ENCODE measurements around the gene ANKDD1A. TPM values are rescaled to one million over a fixed set of nuclear protein-coding genes. Genes with fewer than 3 reads are reported as not detected.

The ANKDD1A gene
- total and polyA plus RNA-seq, 4 donors = 9.8 to 21.0 (median 11.4) TPM

DNA sequence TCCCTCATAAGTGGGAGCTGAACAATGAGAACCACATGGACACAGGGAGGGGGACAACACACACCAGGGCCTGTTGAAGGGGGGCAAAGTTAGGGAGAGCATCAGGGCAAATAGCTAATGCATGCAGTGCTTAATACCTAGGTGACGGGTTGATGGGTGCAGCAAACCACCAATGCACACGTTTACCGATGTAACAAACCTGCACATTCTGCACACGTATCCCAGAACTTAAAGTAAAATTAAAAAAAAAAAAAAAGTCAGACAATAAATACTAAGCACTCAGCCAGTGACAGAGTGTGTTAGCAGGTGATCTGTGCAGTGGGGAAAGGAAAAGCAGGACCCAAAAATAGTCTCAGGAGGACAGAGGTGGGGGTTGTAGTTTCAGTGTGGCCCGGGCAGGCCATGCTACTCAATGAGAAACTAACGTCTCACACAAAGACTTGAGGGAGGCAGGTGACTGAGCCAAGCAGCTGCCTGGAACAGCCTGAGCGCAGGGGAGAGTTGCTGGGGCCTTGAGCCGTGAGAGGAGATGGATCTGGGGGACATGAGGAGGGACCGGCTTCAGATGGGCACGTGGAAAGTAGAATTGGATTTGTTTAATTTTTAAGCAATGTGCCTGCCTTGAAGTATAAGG, 18.4 kb downstream of the ANKDD1A start:
- H3K27me3 ChIP-seq (ENCODE audit: control insufficient read depth, insufficient read depth, low read length) = no peaks in the 10 kb centered on the region
- peaks cover 27% of the 10 kb centered on the region for H3K36me3 ChIP-seq (ENCODE audit: control insufficient read depth, insufficient read depth, low read length)
- no peak overlapping the region for H3K4me3 ChIP-seq (ENCODE audit: low read depth, low read length)
- H3K9me3 ChIP-seq (ENCODE audit: control insufficient read depth, insufficient read depth, low read length) = no peaks in the 10 kb centered on the region
- no peak for DNase-seq (ENCODE audit: low read depth in 4 of 6, low spot score in 6 of 6)
- 86% methylated on average over 6 of the region's 10 CpGs for WGBS (ENCODE audit: insufficient coverage)
- no peak overlapping the region for H3K27ac ChIP-seq (ENCODE audit: low read depth, low read length)
- peaks cover 17% of the 10 kb centered on the region for H3K4me1 ChIP-seq (ENCODE audit: control insufficient read depth, insufficient read depth, low read length)

DNA sequence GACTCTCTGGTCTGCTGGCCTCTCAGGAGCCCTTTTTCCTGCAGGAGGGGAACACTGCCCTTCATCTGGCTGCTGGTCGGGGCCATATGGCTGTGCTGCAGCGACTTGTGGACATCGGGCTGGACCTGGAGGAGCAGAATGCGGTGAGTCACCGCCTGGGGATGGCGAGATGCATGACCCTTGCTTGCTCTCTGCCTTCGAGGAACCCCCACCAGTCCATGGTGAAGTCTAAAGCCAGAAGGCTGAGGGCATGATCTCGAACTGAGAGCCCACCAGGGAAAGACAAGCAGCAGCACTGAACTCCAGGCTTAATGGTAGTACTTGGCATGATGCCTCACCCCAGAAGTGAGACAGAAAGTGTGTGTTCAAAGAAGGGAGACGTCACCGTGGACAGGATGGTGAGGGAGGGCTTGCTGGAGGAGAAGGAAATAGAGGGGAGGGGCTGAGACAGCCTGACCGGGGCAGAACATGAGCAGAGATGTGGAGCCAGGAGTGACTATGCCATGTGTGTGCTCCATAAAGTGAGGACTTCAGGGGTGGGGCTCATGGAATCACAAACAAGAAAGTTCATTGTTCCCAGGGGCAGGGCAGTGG, 19.2 kb downstream of the ANKDD1A start:
- no peak for DNase-seq (ENCODE audit: low read depth in 4 of 6, low spot score in 6 of 6)
- Histone ChIP-seq H3K4me3 (ENCODE audit: low read depth, low read length) (no peak overlapping the region), H3K27ac (ENCODE audit: low read depth, low read length) (no peak overlapping the region), H3K9me3 (ENCODE audit: control insufficient read depth, insufficient read depth, low read length) (no peaks in the 10 kb centered on the region), H3K27me3 (ENCODE audit: control insufficient read depth, insufficient read depth, low read length) (no peaks in the 10 kb centered on the region), H3K4me1 (ENCODE audit: control insufficient read depth, insufficient read depth, low read length) (peaks cover 17% of the 10 kb centered on the region), H3K36me3 (ENCODE audit: control insufficient read depth, insufficient read depth, low read length) (peaks cover 30% of the 10 kb centered on the region)
- 74% methylated on average over 11 of the region's 11 CpGs for WGBS (ENCODE audit: insufficient coverage)

DNA sequence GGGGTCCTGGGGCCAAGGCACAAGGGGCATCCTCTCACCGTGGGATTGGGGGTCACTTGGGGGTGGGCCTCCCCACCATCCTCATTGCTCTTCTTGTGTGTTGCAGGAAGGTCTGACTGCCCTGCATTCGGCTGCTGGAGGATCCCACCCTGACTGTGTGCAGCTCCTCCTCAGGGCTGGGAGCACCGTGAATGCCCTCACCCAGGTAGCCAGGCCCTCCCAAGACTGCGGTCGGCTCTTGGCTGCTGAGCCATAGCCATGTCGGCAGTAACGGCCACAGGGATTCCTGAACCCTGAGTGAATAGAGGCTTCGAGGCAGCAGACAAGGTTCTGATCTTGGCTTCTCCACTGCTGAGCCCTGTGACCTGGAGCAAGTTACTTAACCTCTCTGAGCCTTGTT, 19.7 kb downstream of the ANKDD1A start:
- Histone ChIP-seq H3K36me3 (ENCODE audit: control insufficient read depth, insufficient read depth, low read length) (peaks cover 30% of the 10 kb centered on the region), H3K27ac (ENCODE audit: low read depth, low read length) (no peak overlapping the region), H3K4me1 (ENCODE audit: control insufficient read depth, insufficient read depth, low read length) (peaks cover 17% of the 10 kb centered on the region), H3K4me3 (ENCODE audit: low read depth, low read length) (no peak overlapping the region), H3K27me3 (ENCODE audit: control insufficient read depth, insufficient read depth, low read length) (no peaks in the 10 kb centered on the region), H3K9me3 (ENCODE audit: control insufficient read depth, insufficient read depth, low read length) (no peaks in the 10 kb centered on the region)
- no peak for DNase-seq (ENCODE audit: low read depth in 4 of 6, low spot score in 6 of 6)
- 85% methylated on average over 7 of the region's 8 CpGs for WGBS (ENCODE audit: insufficient coverage)

DNA sequence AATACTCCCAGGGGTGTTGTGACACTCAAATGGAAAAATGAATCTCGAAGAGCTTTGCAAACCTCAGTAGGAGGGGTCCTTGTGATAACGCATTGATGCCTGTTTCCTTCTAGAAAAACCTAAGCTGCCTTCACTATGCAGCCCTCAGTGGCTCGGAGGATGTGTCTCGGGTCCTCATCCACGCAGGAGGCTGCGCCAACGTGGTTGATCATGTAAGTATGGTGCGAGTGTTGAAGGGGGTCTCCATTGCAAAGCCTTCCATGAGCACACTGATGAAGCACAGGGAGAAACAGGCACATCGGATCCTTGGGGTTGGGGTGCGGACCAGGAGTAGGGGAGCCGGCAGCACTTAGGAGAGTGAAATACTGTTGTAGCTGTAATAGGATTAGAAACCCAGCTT, 22.3 kb downstream of the ANKDD1A start:
- H3K4me3 ChIP-seq (ENCODE audit: low read depth, low read length) = no peak overlapping the region
- WGBS (ENCODE audit: insufficient coverage) = 91% methylated on average over 4 of the region's 11 CpGs
- H3K9me3 ChIP-seq (ENCODE audit: control insufficient read depth, insufficient read depth, low read length) = no peaks in the 10 kb centered on the region
- H3K36me3 ChIP-seq (ENCODE audit: control insufficient read depth, insufficient read depth, low read length) = peaks cover 22% of the 10 kb centered on the region
- H3K27ac ChIP-seq (ENCODE audit: low read depth, low read length) = no peak overlapping the region
- no peaks in the 10 kb centered on the region for H3K27me3 ChIP-seq (ENCODE audit: control insufficient read depth, insufficient read depth, low read length)
- DNase-seq (ENCODE audit: low read depth in 4 of 6, low spot score in 6 of 6) = no peak
- H3K4me1 ChIP-seq (ENCODE audit: control insufficient read depth, insufficient read depth, low read length) = peaks cover 11% of the 10 kb centered on the region

DNA sequence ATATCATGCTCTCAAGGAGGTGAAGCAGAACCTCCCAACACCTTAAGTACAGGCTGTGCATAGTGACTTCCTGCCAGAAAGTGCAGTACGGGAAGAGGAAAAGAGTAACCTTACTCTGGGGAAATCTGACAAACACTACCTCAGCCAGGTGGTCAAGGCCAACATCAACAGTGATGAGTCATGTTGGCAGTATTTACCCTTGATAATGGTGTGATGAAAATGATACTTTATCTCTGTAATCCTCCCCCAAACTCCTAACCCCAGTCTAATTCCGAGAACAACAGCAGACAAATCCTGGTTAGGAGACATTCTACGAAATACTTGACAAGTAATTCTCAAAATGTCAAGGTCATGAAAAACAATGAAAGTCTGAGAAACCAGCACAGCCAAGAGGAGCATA, 26.5 kb downstream of the ANKDD1A start:
- no CpG with 5 or more reads among the region's 3 CpGs for WGBS (ENCODE audit: insufficient coverage)
- Histone ChIP-seq H3K27me3 (ENCODE audit: control insufficient read depth, insufficient read depth, low read length) (no peaks in the 10 kb centered on the region), H3K27ac (ENCODE audit: low read depth, low read length) (no peak overlapping the region), H3K36me3 (ENCODE audit: control insufficient read depth, insufficient read depth, low read length) (peaks cover 5% of the 10 kb centered on the region), H3K4me1 (ENCODE audit: control insufficient read depth, insufficient read depth, low read length) (no peaks in the 10 kb centered on the region), H3K9me3 (ENCODE audit: control insufficient read depth, insufficient read depth, low read length) (no peaks in the 10 kb centered on the region), H3K4me3 (ENCODE audit: low read depth, low read length) (no peak overlapping the region)
- no peak for DNase-seq (ENCODE audit: low read depth in 4 of 6, low spot score in 6 of 6)

DNA sequence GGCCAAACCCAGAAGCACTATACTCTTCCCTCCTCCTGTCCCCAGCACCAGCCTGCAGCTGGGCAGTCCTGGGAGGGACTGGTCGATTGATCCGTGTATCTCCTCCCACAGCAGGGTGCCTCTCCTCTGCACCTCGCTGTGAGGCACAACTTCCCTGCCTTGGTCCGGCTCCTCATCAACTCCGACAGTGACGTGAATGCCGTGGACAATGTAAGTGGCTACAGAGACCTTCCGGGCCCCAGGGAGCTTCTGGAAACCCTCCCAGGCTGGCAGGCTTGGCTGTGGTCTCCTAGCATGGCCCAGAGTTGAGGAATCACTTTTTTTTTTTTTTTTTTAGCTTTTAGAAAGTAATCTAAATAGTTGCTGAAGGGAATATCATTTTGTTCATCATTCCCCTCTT, 30.7 kb downstream of the ANKDD1A start:
- no peak overlapping the region for H3K4me3 ChIP-seq (ENCODE audit: low read depth, low read length)
- DNase-seq (ENCODE audit: low read depth in 4 of 6, low spot score in 6 of 6) = no peak
- no peaks in the 10 kb centered on the region for H3K9me3 ChIP-seq (ENCODE audit: control insufficient read depth, insufficient read depth, low read length)
- no peaks in the 10 kb centered on the region for H3K4me1 ChIP-seq (ENCODE audit: control insufficient read depth, insufficient read depth, low read length)
- 54% methylated on average over 8 of the region's 8 CpGs for WGBS (ENCODE audit: insufficient coverage)
- H3K36me3 ChIP-seq (ENCODE audit: control insufficient read depth, insufficient read depth, low read length) = peaks cover 4% of the 10 kb centered on the region
- H3K27ac ChIP-seq (ENCODE audit: low read depth, low read length) = no peak overlapping the region
- H3K27me3 ChIP-seq (ENCODE audit: control insufficient read depth, insufficient read depth, low read length) = no peaks in the 10 kb centered on the region

DNA sequence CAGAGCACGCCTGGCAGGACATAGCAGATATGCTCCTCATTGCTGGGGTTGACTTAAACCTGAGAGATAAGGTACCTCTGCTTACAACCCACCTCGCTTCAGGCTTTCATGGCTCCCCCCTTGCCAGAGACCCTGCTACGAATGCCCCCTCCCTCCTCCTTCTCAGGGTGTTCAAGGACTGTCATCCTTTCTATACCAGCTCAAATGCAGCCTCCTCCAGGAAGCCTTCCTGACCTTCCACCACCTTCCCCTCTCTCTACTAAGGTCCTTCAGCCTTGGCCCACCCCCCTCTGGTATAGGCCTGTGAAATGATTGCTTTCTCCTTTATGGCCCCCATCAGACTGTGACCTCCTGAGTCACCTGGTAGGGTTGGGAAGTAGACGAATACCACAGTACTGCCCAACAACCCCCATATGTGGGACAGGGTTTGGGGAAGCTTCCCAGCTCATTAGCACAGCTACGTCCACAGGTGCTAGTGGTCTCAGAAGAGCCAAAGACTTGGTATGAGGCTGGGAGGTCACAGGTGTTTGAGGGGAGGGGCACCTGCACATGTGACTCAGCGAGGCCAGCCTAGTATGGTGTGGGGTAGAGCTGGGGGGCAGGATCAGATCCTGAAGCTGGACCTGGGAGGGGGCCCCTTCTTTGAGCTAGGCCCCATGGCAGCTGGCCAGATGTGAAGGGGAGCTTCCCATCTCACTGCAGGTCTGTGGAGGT, 32.0 kb downstream of the ANKDD1A start:
- no peaks in the 10 kb centered on the region for H3K4me1 ChIP-seq (ENCODE audit: control insufficient read depth, insufficient read depth, low read length)
- H3K27me3 ChIP-seq (ENCODE audit: control insufficient read depth, insufficient read depth, low read length) = no peaks in the 10 kb centered on the region
- H3K4me3 ChIP-seq (ENCODE audit: low read depth, low read length) = no peak overlapping the region
- DNase-seq (ENCODE audit: low read depth in 4 of 6, low spot score in 6 of 6) = no peak
- H3K9me3 ChIP-seq (ENCODE audit: control insufficient read depth, insufficient read depth, low read length) = no peaks in the 10 kb centered on the region
- H3K27ac ChIP-seq (ENCODE audit: low read depth, low read length) = no peak overlapping the region
- peaks cover 4% of the 10 kb centered on the region for H3K36me3 ChIP-seq (ENCODE audit: control insufficient read depth, insufficient read depth, low read length)
- 95% methylated on average over 5 of the region's 6 CpGs for WGBS (ENCODE audit: insufficient coverage)

DNA sequence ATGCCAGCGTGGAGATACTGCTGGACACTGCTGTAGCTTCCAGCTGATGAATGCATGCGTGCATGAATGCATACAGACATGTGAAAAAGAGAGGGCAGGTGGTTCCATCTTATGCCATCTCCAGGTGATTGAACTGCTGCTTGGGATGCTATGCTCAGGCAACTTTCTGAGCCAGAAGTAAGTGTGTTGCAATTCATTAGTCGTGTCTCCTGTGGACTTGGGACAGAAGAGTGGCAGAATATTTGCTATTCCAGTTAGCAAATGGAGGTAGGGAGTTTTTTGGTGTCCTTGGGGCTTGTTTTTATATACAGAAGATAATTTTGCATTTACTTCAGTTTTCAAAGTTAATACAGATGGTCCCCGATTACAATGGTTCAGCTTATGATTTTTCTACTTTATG, 33.3 kb downstream of the ANKDD1A start:
- Histone ChIP-seq H3K36me3 (ENCODE audit: control insufficient read depth, insufficient read depth, low read length) (peaks cover 9% of the 10 kb centered on the region), H3K27me3 (ENCODE audit: control insufficient read depth, insufficient read depth, low read length) (no peaks in the 10 kb centered on the region), H3K4me3 (ENCODE audit: low read depth, low read length) (no peak overlapping the region), H3K27ac (ENCODE audit: low read depth, low read length) (no peak overlapping the region), H3K4me1 (ENCODE audit: control insufficient read depth, insufficient read depth, low read length) (no peaks in the 10 kb centered on the region), H3K9me3 (ENCODE audit: control insufficient read depth, insufficient read depth, low read length) (no peaks in the 10 kb centered on the region)
- no peak for DNase-seq (ENCODE audit: low read depth in 4 of 6, low spot score in 6 of 6)
- WGBS (ENCODE audit: insufficient coverage) = 92% methylated on average over 2 of the region's 4 CpGs

DNA sequence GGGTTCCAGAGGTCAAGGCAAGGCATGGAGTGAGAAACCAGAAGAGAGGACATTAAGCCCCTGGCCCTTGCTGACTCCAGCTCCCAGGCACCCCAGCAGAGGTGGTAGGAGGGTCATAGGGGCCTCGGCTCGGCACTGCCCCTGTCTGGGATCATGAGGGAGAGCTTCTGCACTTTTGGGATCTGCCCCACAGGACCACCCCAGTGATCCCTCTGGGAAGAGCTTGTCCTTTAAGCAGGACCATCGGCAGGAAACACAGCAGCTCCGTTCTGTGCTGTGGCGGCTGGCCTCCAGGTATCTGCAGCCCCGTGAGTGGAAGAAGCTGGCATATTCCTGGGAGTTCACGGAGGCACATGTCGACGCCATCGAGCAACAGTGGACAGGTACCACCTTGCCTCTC, 35.5 kb downstream of the ANKDD1A start:
- WGBS (ENCODE audit: insufficient coverage) = 74% methylated on average over 8 of the region's 10 CpGs
- Histone ChIP-seq H3K4me3 (ENCODE audit: low read depth, low read length) (no peak overlapping the region), H3K27ac (ENCODE audit: low read depth, low read length) (no peak overlapping the region), H3K9me3 (ENCODE audit: control insufficient read depth, insufficient read depth, low read length) (no peaks in the 10 kb centered on the region), H3K4me1 (ENCODE audit: control insufficient read depth, insufficient read depth, low read length) (no peaks in the 10 kb centered on the region), H3K36me3 (ENCODE audit: control insufficient read depth, insufficient read depth, low read length) (peaks cover 9% of the 10 kb centered on the region), H3K27me3 (ENCODE audit: control insufficient read depth, insufficient read depth, low read length) (no peaks in the 10 kb centered on the region)
- DNase-seq (ENCODE audit: low read depth in 4 of 6, low spot score in 6 of 6) = no peak

DNA sequence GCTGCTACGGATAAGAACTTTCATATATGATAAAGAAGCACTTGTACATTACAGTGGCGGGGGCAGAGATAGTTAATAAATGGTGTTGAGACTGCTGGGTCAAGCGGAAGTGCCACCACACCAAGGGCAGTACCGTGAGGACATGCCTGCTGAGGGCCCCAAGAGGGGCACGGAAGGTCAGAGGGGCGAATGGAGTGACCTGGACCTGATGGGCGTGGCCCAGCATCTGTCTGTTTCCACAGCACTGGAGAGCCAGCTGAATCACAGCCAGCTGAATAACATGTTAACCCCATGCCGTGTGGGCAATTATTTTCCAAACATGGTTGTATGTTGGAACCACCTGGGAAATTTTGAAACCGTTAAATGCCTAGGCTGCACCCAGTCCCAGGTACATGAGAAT, 37.2 kb downstream of the ANKDD1A start:
- 78% methylated on average over 9 of the region's 9 CpGs for WGBS (ENCODE audit: insufficient coverage)
- H3K9me3 ChIP-seq (ENCODE audit: control insufficient read depth, insufficient read depth, low read length) = no peaks in the 10 kb centered on the region
- H3K36me3 ChIP-seq (ENCODE audit: control insufficient read depth, insufficient read depth, low read length) = peaks cover 9% of the 10 kb centered on the region
- DNase-seq (ENCODE audit: low read depth in 4 of 6, low spot score in 6 of 6) = no peak
- H3K27ac ChIP-seq (ENCODE audit: low read depth, low read length) = no peak overlapping the region
- H3K4me1 ChIP-seq (ENCODE audit: control insufficient read depth, insufficient read depth, low read length) = no peaks in the 10 kb centered on the region
- H3K27me3 ChIP-seq (ENCODE audit: control insufficient read depth, insufficient read depth, low read length) = no peaks in the 10 kb centered on the region
- no peak overlapping the region for H3K4me3 ChIP-seq (ENCODE audit: low read depth, low read length)

Data from spinal cord (tissue), 10 donors.